ENCODE measurements around the gene PKP3. TPM values are rescaled to one million over a fixed set of nuclear protein-coding genes. Genes with fewer than 3 reads are reported as not detected.

Gene PKP3
- polyA plus RNA-seq, 1 donor (not counting 4 experiments of a cell fraction or from before 2014, with no cell fraction given): 125 TPM

- Histone ChIP-seq H3K9me3 (ENCODE audit: control insufficient read depth, low read depth, low read length) (no peaks in the 10 kb centered on the region), H3K4me2 (ENCODE audit: control insufficient read depth, extremely low read depth, insufficient read depth, low read depth, low read length) (no peak overlapping the region), H3K4me1 (ENCODE audit: control insufficient read depth, extremely low read depth, insufficient read depth, low read length) (no peaks in the 10 kb centered on the region), H3K27me3 (ENCODE audit: control insufficient read depth, extremely low read depth, insufficient read depth, low read length) (no peaks in the 10 kb centered on the region), H2AFZ (ENCODE audit: control insufficient read depth, low read length) (no peak overlapping the region), H3K79me2 (ENCODE audit: control insufficient read depth, insufficient read depth, low read length) (no peaks in the 10 kb centered on the region), H3K4me3 (ENCODE audit: control insufficient read depth in 2 of 3, extremely low read depth in 1 of 3, insufficient read depth in 2 of 3, low read depth in 1 of 3, low read length in 3 of 3) (no peak overlapping the region), H4K20me1 (ENCODE audit: control insufficient read depth, extremely low read depth, insufficient read depth, low read length) (no peaks in the 10 kb centered on the region), H3K9me1 (ENCODE audit: control insufficient read depth, extremely low read depth, insufficient read depth, low read length) (no peaks in the 10 kb centered on the region), H3K27ac (ENCODE audit: control insufficient read depth, insufficient read depth, low read length) (no peak overlapping the region), H3K9ac (ENCODE audit: control insufficient read depth, extremely low read depth, insufficient read depth, low read length) (no peak overlapping the region), H3K36me3 (ENCODE audit: control insufficient read depth in 2 of 2, extremely low read depth in 1 of 2, insufficient read depth in 2 of 2, low read length in 2 of 2) (peaks cover 0 to 12% of the 10 kb centered on the region in 2 experiments)
- FAIRE-seq (no peak), DNase-seq (ENCODE audit: low read depth, low spot score) (no peak)
- dilution Hi-C loops (cut with MboI; ENCODE audit: extremely low pct_ligation_motif_present, low sequenced_read_pairs): no loop called here
- TF ChIP-seq EZH2 (IDR thresholded peaks at IDR 0.05; ENCODE audit: low read length) (no peak), CTCF (optimal IDR thresholded peaks at IDR 0.05 in 1 of 3, IDR thresholded peaks at IDR 0.05 in 1 of 3, conservative IDR thresholded peaks at IDR 0.05 in 1 of 3; ENCODE audit: extremely low read depth in 1 of 3, insufficient read depth in 2 of 3, low read length in 3 of 3) (no peak)
These were observed 36.0 kb downstream of the PKP3 start for GRCh38 chr11:429931-430456.

GRCh38 chr11:431921-432320, 37.9 kb downstream of the PKP3 start:
- Histone ChIP-seq H3K4me1 (ENCODE audit: control insufficient read depth, extremely low read depth, insufficient read depth, low read length) (no peaks in the 10 kb centered on the region), H3K4me2 (ENCODE audit: control insufficient read depth, extremely low read depth, insufficient read depth, low read depth, low read length) (no peak overlapping the region), H3K27me3 (ENCODE audit: control insufficient read depth, extremely low read depth, insufficient read depth, low read length) (no peaks in the 10 kb centered on the region), H3K4me3 (ENCODE audit: control insufficient read depth in 2 of 3, extremely low read depth in 1 of 3, insufficient read depth in 2 of 3, low read depth in 1 of 3, low read length in 3 of 3) (no peak overlapping the region), H3K9me3 (ENCODE audit: control insufficient read depth, low read depth, low read length) (no peaks in the 10 kb centered on the region), H3K9ac (ENCODE audit: control insufficient read depth, extremely low read depth, insufficient read depth, low read length) (no peak overlapping the region), H2AFZ (ENCODE audit: control insufficient read depth, low read length) (no peak overlapping the region), H3K79me2 (ENCODE audit: control insufficient read depth, insufficient read depth, low read length) (no peaks in the 10 kb centered on the region), H3K9me1 (ENCODE audit: control insufficient read depth, extremely low read depth, insufficient read depth, low read length) (no peaks in the 10 kb centered on the region), H3K36me3 (ENCODE audit: control insufficient read depth in 2 of 2, extremely low read depth in 1 of 2, insufficient read depth in 2 of 2, low read length in 2 of 2) (peaks cover 0 to 12% of the 10 kb centered on the region in 2 experiments), H3K27ac (ENCODE audit: control insufficient read depth, insufficient read depth, low read length) (no peak overlapping the region), H4K20me1 (ENCODE audit: control insufficient read depth, extremely low read depth, insufficient read depth, low read length) (no peaks in the 10 kb centered on the region)
- FAIRE-seq (no peak), DNase-seq (ENCODE audit: low read depth, low spot score) (no peak)
- dilution Hi-C loops (cut with MboI; ENCODE audit: extremely low pct_ligation_motif_present, low sequenced_read_pairs): no loop called here
- TF ChIP-seq EZH2 (IDR thresholded peaks at IDR 0.05; ENCODE audit: low read length): no peak
- TF ChIP-seq CTCF (optimal IDR thresholded peaks at IDR 0.05 in 1 of 3, IDR thresholded peaks at IDR 0.05 in 1 of 3, conservative IDR thresholded peaks at IDR 0.05 in 1 of 3; ENCODE audit: extremely low read depth in 1 of 3, insufficient read depth in 2 of 3, low read length in 3 of 3): no peak
